GM21515 (cell line): Measurements from ENCODE around the gene ZFHX3.

Experiments
- ATAC-seq: cut with Tn5 transposase; IDR thresholded peaks from one replicate; pipeline ENCODE4 v1.9.1; 2021; ENCODE audit not compliant: unreplicated experiment

Gene ZFHX3

GRCh38 chr16:72957303-72958277 lies 90.3 kb downstream of the ZFHX3 start:
- ATAC-seq: no peak

- no peak for ATAC-seq
These were observed 91.5 kb downstream of the ZFHX3 start for GRCh38 chr16:72956124-72957064.

DNA sequence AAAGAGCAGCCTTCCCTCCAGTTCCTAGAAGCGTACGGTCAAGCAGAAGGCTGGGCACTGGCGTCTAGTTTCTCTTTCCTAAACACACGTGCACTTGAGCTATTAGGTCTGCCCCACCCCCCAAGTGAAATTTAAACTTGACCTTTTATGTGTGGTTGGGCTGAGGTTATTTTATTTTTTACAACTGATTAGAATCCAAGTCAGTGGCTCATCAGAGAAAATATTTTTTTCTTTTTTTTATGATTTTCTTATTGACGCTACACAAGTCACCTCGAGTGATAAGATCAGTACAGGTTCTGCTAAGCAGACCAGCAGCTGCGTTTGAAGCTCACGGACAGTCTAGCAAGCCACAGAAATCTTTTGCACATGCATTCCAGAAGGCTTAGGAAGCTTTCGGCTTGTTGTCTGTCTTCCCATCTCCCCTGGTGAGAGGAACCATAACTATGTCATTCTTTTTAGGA lies 95.1 kb downstream of the ZFHX3 start:
- ATAC-seq: no peak

GRCh38 chr16:72952404-72952803 lies 95.5 kb downstream of the ZFHX3 start:
- no peak for ATAC-seq

DNA sequence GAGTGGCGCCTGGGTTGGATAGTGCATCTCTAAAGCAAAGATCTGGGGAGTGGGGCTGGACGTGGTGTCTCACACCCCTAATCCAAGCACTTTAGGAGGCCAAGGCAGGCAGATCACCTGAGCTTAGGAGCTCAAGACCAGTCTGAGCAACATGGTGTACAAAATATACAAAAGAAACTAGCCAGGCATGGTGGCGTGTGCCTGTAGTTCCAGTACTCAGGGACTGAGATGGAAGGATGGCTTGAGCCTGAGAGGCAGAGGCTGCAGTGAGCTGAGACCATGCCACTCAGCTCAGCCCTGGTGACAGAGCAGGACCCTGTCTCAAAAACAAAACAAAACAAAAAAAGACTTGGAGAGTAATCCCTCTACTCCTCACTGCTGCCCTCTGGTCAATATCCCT lies 96.0 kb downstream of the ZFHX3 start:
- no peak for ATAC-seq

DNA sequence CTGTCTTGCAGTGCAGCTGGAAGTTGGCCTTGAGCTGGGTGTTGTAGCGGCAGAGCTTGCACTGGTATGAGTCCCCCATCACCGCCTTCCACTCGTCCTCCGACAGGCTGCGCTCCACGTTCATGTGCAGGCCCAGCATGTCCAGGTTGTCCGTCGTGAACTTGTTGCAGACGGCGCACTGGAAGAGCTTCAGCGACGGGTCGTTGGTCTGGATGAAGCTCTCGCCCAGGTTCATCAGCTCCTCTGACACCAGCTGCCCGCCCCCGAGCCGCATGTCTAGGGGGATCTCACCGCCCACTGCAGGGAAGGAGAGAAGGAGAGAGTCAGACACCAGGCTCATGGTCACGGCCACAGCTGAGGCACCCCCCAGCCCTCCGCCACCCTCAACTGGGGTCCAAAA lies 97.3 kb downstream of the ZFHX3 start:
- ATAC-seq: no peak

DNA sequence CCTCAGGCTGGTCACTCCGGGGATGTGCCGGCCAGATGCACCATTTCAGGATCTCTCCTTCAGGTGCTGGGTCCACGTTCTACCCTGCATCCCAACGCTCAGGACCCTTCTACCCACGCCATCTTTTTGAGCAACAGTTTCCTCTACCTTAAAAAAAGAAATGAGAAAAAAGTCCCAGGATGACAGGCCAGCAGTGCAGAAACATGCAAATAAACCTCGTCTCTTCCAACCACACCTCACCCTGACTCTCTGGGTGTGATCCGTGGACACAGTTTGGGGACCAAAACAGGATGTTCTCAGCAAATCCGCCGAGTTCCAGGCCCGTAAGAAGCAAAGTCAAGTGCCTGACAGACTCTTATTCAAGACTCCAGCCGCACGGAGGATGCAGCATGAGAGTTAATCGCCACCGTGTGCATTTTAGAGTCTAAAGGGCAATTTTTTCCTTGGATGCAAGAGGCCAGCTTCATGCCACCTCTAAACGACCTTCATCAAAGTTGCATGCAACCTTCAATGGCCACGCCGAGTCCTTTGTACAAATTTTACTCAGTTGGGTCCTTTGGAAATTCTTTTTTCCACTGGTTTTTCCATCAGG lies 99.6 kb downstream of the ZFHX3 start:
- ATAC-seq: no peak

DNA sequence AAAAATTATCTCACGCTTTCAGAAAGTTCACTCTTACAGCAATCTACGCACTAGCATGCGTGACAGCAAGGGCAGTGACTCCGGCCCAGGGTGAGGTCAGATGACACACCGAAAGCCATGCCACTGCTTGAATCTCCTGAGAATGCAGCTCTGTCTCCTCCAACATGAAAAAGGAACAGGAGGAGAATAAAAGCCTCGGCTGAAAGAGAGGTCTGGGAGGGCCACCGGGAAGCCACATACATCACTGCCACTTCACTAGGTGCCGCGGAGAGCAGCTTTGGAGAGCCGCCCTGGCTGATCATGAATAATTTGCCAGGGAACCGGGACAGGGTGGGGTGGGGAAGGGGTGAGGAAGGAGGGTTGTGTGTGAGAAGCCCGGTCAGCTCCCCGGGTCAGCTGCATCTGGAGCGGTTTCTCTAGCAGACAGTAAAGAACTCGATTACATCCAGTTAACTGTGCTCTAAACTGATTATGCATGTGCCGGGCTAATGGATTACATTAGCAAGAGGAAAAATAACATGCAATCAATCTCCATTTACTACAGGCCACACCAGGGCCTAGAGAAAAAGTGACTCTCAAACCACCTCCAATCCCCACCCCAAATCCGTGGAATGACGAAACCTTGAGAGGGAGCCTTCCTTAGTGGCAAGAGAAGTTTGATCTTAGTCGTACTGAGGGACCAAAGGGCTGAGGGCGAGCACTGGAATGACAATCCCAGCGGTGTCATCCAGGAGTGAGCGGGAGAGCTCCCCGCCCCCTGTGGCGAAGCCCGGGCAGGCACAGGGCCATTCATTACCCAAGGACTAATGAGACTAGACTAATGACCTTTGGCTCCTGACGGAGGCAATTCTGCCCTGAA lies 100.3 kb downstream of the ZFHX3 start:
- ATAC-seq: no peak

DNA sequence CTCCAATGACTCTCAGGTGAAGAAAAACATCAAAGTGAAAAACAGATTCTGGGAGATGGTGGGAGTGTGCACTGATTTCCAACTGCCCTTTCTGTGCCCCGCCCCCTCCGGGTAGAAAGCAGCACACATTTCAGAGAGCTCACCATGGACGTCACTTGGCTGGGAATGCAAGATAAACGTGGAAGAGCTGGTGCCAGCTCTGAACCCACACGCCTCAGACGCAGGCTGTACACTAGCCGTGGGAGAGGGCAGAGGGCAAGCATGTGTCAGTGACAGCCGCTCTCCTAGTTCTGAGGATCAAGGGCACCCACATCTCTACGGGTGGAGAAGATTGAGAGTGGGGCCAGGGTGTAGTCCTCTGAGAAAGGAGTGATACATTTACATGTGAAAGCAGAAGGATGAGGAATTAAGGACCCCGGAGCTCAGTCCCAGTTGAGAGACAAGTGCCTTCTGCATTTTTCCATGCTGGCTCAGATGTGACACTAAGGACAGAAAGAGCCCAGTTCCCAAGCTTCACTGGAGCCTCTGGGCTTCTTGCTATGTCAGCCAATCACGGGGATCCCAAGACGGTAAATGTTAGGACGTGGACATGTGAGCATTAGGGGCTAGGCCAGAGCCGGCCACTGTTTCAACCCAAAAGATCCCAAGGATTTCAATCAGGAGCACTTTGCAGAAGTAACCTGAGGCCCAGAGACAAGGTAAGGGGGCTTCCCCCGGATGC lies 101.3 kb downstream of the ZFHX3 start:
- ATAC-seq: no peak

DNA sequence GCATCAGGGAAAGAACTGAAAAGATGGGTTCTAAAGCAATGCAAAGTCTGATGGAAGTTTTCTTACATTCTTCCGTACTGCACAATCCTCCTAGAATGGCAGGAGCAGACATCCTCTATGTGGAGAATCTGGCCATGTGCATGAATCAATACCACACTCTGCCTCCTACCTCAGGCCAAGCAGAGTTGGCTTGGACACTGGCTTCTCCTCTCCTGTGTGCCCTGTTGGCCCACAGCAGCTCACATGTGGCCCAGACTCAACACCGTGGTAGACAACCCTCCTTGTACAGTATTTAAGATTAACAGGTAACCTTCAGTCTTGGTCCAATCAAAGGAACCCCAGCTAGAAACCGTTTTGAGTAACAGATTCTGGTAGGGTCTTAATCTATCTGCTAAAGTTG lies 101.9 kb downstream of the ZFHX3 start:
- ATAC-seq: no peak

- no peak for ATAC-seq
These were observed 102.3 kb downstream of the ZFHX3 start for GRCh38 chr16:72945611-72946010.

DNA sequence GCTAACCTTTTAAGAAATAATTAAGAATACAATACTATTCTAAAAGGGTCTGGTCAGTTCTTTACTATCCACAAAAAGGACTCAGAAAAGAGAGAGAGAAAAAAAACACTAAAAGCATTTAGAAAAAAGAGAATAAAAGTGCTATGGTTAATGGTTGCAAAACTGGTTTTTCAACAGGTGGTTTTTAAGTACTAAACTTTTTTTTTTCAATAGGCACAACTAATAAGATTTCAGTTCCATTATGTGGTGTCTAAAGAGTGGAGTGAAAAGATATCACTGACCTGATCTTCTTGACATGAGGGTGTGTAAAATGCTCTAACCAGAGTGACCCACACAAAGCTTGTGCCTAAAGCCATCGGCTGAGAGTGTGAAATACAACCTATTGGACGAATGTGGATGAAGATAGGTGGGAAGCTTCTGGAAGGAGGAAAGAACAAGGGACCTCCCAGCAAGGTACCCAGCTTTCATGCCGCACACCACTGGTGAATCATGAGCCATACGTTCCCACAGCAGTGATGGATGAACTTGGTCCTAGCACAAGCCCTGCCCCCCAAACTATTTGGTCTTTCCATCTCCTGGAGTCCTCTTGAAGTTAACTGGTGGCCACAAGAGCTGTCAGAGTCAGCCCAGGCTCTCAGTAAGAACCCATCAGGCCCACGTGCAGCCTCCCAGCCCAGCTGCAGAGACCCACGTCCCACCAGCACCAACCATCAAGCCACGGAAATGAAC lies 103.0 kb downstream of the ZFHX3 start:
- no peak for ATAC-seq

- no peak for ATAC-seq
These were observed 105.9 kb downstream of the ZFHX3 start for GRCh38 chr16:72942021-72942420.

DNA sequence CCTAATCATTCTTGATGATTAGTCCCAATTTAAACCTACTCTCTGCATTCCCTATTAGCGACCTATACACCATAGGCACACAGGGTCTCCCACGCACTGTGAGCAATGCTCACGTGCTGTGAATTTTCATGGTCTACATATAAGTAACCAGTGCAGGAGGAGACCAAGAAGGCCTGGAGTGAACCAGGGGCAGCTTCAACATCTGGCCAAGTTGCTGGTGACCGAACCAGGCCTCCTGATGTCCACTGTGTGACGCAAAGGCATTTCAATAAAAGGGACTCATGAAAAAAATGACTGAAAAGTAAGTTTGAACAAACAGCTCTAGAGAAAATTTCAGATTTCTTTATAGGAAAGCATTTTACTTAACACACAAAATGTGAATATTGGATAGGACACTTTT lies 107.0 kb downstream of the ZFHX3 start:
- no peak for ATAC-seq

DNA sequence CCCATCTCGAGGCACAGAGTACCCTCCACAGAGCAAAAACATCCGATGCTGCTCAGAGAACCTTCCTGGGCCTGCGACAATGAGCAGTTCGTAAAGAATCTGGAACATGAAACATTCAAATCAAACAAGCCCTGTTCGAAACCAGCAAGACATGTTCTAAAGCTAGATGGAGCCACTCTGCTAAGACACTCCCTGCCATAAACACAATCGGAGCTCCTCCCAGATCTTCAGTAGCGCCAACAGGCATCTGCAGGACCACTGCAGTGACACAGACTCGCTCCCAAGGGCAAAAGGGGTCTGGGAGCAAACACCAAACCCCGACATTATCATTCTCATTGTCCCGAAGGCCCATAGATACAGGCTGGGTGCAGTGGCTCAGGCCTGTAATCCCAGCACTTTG lies 108.7 kb downstream of the ZFHX3 start:
- no peak for ATAC-seq

- no peak for ATAC-seq
These were observed 109.1 kb downstream of the ZFHX3 start for GRCh38 chr16:72938795-72939164.

DNA sequence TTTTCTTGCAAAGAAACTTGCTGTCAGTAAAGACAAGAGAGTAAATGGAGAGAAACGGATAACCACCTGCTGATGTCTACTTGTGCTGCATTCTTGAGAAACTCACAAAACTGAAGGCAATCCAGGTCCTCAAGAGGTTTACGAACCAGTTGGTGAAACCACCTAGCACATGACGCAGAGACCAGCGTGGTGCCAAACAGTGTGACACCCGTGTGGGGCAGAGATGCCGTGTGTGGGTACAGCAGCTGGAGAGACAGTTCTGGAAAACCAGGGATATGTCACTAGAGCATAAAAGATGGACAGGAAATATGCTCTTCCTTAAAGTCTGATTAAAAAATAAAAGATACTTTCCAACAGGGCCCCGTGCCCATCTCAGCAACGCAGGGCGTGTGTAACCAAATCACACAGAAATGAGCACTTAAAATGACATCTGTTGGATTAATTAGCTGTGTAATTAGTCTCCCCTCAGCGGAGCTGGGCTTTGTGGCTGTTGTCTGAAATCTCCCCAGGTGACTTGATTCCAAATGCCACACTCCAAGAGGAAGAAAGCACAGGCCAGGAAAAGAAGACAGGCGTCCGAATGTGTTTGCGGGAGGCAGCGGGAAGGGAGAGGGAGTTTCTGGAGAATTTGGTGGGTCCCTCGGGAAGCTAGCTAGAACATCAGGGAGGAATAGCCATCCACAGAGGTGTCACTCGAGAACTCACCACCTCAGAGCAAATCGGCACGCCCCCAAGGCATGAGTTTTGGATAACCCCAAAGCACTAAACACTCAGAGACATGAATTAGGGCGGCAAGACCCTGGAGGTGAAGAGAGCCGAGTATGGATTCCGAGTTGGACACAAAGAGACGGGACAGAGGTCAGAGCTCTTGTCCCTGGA lies 109.8 kb downstream of the ZFHX3 start:
- ATAC-seq: no peak

GRCh38 chr16:72937360-72937759 lies 110.6 kb downstream of the ZFHX3 start:
- ATAC-seq: no peak
